ENCODE data around the gene SNRPD2. TPM values are rescaled to one million over a fixed set of nuclear protein-coding genes. Genes with fewer than 3 reads are reported as not detected.

Gene SNRPD2
- total RNA-seq, 1 donor from 2014 or later, result 221 TPM

Other genes with a start within 250 kb of the SNRPD2 start
- gene FOSB, start 224.0 kb downstream of the SNRPD2 start, total RNA-seq, result 4.8 and 26.4 TPM in 2 replicates
- 13.4 and 17.7 TPM in 2 replicates for gene RTN2, start 194.9 kb downstream of the SNRPD2 start, total RNA-seq
- 1.1 TPM in 1 of 2 replicates, not detected in the other for gene PPM1N, start 193.5 kb downstream of the SNRPD2 start, total RNA-seq
- gene VASP, start 184.5 kb downstream of the SNRPD2 start, total RNA-seq, result 205 and 224 TPM in 2 replicates
- gene OPA3, start 107.2 kb downstream of the SNRPD2 start, total RNA-seq, result 14.9 and 16.6 TPM in 2 replicates
- 12.6 and 14.8 TPM in 2 replicates for gene GPR4, start 89.7 kb downstream of the SNRPD2 start, total RNA-seq
- 19.3 and 26.6 TPM in 2 replicates for gene EML2, start 52.6 kb downstream of the SNRPD2 start, total RNA-seq
- gene GIPR, start 23.7 kb downstream of the SNRPD2 start, total RNA-seq, result 0.76 TPM in 1 of 2 replicates, not detected in the other
- 17.4 and 25.0 TPM in 2 replicates for gene QPCTL, start 713 bp upstream of the SNRPD2 start, total RNA-seq
- gene FBXO46, start 38.9 kb upstream of the SNRPD2 start, total RNA-seq, result 12.3 and 18.6 TPM in 2 replicates
- gene MEIOSIN, start 41.5 kb upstream of the SNRPD2 start, total RNA-seq, result not detected in 2 replicates
- gene SIX5, start 77.3 kb upstream of the SNRPD2 start, total RNA-seq, result 9.9 and 15.5 TPM in 2 replicates
- 23.4 and 40.2 TPM in 2 replicates for gene DMPK, start 90.5 kb upstream of the SNRPD2 start, total RNA-seq
- gene DMWD, start 100.9 kb upstream of the SNRPD2 start, total RNA-seq, result 51.2 and 62.6 TPM in 2 replicates
- not detected in 2 replicates for gene RSPH6A, start 123.4 kb upstream of the SNRPD2 start, total RNA-seq
- gene SYMPK, start 171.2 kb upstream of the SNRPD2 start, total RNA-seq, result 58.0 and 58.2 TPM in 2 replicates
- gene FOXA3, start 172.4 kb upstream of the SNRPD2 start, total RNA-seq, result not detected in 2 replicates
- 27.1 and 32.3 TPM in 2 replicates for gene IRF2BP1, start 194.2 kb upstream of the SNRPD2 start, total RNA-seq
- gene MYPOP, start 210.7 kb upstream of the SNRPD2 start, total RNA-seq, result 6.0 and 7.4 TPM in 2 replicates
- not detected in 2 replicates for gene NANOS2, start 222.8 kb upstream of the SNRPD2 start, total RNA-seq

Data from glomerular endothelial cell (primary cell).